GM19240 (cell line): ENCODE results near the gene LAT.
A peak's percentile ranks its signal among the peaks of the same experiment; 100 is the strongest.
"Not testable (repeated sequence)": the region's sequence is repeated elsewhere in the genome, so short reads cannot be mapped to it uniquely, and the experiment has no call there.

ENCODE experiments used
- DNase-seq: peaks from one replicate; pipeline ENCODE4 v3.0.0; 2011; ENCODE audit warnings: low spot score; ENCODE audit not compliant: insufficient read length

The LAT gene, protein sequence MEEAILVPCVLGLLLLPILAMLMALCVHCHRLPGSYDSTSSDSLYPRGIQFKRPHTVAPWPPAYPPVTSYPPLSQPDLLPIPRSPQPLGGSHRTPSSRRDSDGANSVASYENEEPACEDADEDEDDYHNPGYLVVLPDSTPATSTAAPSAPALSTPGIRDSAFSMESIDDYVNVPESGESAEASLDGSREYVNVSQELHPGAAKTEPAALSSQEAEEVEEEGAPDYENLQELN

DNA sequence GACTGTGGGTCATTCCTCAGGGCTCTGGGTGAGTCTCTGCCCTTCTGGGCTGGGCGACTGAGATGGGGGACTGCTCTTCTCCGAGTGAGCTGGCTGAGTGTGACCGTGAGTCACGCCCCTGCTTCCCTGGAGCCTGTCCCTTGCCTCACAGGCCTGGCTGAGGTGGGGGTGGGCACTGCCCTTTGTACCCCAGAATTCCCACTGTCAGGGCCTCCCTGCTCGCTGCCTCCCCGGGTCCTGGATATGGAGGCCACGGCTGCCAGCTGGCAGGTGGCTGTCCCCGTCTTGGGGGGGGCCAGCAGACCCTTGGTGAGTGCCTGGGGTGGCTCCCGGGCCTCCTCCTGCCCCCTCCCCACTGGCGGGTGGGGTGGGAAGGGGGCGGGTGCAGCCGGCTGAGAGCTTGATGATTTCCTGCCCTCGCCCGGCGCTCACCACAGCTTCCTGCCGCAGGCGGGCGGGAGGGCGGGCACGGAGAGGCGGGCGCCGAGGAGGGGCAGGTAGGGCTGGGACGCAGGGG lies at the start of gene LAT:
Gene LAT (plus strand): TSS at position 434 of the 517 bp plus-strand sequence. CDS start 366 bp downstream, outside the sequence.
- DNase-seq, result no peak

DNA sequence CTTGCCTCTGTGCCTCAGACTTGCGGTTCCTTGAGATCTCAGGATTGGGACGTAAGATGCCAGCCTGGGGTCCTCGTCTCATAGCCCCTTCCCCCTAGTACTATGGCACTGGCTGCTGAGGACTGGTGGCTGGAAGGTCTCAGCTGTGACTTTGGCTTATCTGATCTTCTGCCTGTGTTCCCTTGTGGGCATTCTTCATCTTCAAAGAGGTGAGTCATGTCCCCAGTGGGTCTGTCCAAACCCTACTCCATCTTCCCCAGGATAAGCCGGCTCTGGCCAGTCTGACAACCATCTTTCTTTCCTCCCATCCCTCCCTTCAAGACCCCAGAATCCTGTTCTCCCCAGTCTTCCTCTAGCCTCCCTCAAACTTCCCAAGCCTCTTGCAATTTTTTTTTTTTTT lies 49.5 kb upstream of the LAT start:
- DNase-seq, result no peak

GRCh38 chr16:28935924-28936783 lies 48.7 kb upstream of the LAT start:
- DNase-seq, result peak; percentile 70

DNA sequence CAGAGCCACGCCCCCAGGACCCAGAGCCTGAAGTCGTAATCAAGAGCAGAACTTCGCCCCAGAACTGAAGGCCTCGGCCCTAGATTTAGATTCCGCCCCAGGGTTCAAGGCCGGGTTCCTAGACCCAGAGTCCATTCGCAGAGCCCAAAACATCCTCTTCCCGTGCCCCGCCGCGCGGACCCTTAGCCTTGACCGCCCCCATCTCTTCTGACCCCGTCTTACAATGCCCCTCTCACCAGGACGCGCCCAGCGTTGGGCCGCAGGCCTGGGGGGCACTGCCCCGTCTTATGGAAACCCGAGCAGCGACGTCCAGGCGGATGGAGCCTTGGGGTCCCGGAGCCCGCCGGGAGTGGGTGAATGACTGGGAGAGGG lies 48.1 kb upstream of the LAT start:
- DNase-seq, result no peak

GRCh38 chr16:28937222-28937876 lies 47.5 kb upstream of the LAT start:
- no peak for DNase-seq

DNA sequence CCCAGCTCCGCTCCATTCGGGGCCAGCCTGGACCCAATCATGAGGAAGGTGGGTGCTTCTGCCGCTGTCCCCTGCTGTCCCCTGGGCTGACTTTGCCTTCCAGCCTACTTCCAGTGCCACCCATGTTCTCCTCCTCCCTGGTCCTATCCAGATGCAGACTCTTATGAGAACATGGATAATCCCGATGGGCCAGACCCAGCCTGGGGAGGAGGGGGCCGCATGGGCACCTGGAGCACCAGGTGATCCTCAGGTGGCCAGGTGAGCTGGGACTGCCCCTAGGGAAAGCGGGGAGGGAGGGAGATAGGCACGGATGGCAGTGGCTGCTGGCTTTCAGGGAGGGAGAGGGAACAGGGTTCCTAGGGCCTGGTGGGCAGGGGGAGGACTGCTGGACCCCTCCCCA lies 46.1 kb upstream of the LAT start:
- DNase-seq, result no peak

- DNase-seq, result not testable (repeated sequence)
Measured at GRCh38 chr16:28939825-28940224, 45.0 kb upstream of the LAT start.

- no peak for DNase-seq
Measured at GRCh38 chr16:28943281-28943680, 41.6 kb upstream of the LAT start.

DNA sequence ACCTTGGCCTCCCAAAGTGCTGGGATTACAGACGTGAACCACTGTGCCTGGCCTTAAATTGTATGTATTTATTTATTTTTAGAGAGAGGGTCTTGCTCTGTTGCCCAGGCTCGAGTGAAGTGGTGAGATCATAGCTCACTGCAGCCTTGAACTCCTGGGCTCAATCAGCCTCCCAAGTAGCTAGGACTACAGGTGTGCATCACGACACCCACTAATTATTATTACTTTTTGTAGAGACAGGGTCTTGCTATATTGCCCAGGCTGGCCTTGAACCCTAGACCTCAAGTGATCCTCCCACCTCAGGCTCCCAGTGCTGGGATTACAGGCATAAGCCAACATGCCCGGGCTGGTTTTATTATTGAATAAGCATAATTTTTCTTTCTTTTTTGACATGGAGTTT lies 38.2 kb upstream of the LAT start:
- no peak for DNase-seq

DNA sequence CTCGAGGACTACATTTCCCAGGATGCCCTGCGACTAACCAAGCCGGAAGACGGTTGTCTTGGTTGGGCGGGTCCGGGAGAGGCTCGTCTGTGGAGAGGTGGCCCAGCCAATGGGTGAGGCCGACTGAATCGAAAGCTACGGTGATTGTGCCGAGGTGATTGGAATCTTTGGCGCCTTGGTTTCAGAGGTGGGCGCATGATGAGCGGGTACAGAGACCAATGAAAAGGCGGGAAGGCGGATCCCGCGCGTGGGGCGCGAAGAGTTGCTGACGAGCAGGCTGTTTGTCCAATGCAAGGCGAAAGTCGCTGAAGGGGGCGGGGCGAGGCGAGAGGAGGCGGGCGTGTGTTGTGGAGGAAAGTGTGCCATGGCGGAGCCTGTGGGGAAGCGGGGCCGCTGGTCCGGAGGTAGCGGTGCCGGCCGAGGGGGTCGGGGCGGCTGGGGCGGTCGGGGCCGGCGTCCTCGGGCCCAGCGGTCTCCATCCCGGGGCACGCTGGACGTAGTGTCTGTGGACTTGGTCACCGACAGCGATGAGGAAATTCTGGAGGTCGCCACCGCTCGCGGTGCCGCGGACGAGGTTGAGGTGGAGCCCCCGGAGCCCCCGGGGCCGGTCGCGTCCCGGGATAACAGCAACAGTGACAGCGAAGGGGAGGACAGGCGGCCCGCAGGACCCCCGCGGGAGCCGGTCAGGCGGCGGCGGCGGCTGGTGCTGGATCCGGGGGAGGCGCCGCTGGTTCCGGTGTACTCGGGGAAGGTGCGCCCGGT lies 34.0 kb upstream of the LAT start, which contains the start of gene NFATC2IP:
Gene NFATC2IP (plus strand): TSS at position 290 of the 762 bp plus-strand sequence. CDS start 75 bp downstream, at position 365.
- DNase-seq, result peak; percentile 94

GRCh38 chr16:28951410-28951943 lies 33.4 kb upstream of the LAT start:
- no peak for DNase-seq

DNA sequence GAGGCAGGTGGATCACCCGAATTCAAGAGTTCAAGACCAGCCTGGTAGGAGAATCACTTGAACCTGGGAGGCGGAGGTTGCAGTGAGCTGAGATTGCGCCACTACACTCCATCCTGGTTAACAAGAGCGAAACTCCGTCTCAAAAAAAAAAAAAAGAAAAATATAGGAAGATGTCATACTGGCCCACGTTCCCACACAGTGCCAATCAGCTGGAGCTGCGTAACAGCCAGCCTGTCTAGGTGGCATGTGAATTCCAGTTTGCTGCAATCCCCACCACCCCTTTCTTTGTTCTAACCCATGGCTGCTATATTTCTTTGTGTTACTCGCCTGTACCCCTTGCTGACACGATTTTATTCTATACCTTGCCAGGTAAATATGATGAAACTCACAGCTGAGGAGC lies 26.6 kb upstream of the LAT start:
- DNase-seq, result no peak

DNA sequence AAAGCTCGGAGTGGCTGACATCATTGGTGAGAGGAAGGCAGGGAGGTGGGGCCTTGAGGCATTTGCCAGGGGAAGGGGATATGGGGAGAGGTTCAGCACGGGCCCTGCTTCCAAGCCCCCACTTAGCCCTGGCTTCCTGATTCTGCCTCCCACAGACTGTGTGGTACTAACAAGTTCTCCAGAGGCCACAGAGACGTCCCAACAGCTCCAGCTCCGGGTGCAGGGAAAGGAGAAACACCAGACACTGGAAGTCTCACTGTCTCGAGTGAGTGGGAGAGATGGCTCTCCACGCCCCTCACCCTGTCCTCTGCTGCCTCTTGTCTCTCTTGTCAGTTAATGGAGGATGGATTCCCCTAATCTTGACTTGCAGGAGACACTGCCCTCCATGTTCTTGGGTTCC lies 26.0 kb upstream of the LAT start:
- DNase-seq, result no peak

GRCh38 chr16:28964072-28964471 lies 20.8 kb upstream of the LAT start:
- no peak for DNase-seq

GRCh38 chr16:28964496-28964895 lies 20.4 kb upstream of the LAT start:
- no peak for DNase-seq

- DNase-seq, result no peak
Measured at GRCh38 chr16:28967156-28967555, 17.7 kb upstream of the LAT start.

- DNase-seq, result not testable (repeated sequence)
Measured at GRCh38 chr16:28969696-28970095, 15.2 kb upstream of the LAT start.

GRCh38 chr16:28974007-28974436 lies 10.8 kb upstream of the LAT start:
- DNase-seq, result no peak

- peak; percentile 94 for DNase-seq
Measured at GRCh38 chr16:28974437-28975157, 10.3 kb upstream of the LAT start, which contains the start of gene SPNS1. Gene SPNS1, plus strand, starts transcription at chr16:28974778. Its CDS starts 374 bp downstream, at chr16:28975152.

DNA sequence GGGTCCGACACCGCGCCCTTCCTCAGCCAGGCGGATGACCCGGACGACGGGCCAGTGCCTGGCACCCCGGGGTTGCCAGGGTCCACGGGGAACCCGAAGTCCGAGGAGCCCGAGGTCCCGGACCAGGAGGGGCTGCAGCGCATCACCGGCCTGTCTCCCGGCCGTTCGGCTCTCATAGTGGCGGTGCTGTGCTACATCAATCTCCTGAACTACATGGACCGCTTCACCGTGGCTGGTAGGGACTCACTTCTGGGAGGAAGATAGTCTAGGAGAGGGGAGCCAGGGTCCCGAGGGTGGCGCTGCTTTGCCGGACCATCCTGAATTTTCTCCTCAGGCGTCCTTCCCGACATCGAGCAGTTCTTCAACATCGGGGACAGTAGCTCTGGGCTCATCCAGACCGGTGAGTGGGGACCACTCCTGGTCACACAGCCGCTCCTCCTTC lies 9.7 kb upstream of the LAT start:
- no peak for DNase-seq
